Measurements from ENCODE around the gene COL5A2.

- TF ChIP-seq POLR2A (IDR thresholded peaks at IDR 0.05) (no peak), CTCF (IDR thresholded peaks at IDR 0.05) (no peak), EP300 (IDR thresholded peaks at IDR 0.05; ENCODE audit: low read depth) (no peak)
Observed at GRCh38 chr2:189218236-189218635, 38.7 kb upstream of the COL5A2 start.
